Measurements from ENCODE around the gene CLDN19.
"Not testable (repeated sequence)": the region's sequence is repeated elsewhere in the genome, so short reads cannot be mapped to it uniquely, and the experiment has no call there.

DNA sequence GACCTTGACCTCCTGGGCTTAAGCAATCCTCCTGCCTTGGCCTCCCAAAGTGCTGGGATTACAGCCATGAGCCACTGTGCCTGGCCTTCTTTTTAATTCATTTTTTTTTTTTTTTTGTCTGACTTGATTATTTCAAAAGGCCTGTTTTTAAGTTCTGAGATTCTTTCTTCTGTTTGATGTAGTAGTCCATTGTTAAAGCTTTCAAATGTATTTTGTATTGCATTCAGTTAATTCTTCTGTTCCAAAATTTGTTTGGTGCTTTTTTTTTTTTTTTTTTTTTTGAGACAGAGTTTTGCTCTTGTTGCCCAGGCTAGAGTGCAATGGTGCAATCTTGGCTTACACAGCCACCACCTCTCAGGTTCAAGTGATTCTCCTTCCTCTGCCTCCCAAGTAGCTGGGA is 25.6 kb downstream of the CLDN19 start:
- TF ChIP-seq, protein P1, sequence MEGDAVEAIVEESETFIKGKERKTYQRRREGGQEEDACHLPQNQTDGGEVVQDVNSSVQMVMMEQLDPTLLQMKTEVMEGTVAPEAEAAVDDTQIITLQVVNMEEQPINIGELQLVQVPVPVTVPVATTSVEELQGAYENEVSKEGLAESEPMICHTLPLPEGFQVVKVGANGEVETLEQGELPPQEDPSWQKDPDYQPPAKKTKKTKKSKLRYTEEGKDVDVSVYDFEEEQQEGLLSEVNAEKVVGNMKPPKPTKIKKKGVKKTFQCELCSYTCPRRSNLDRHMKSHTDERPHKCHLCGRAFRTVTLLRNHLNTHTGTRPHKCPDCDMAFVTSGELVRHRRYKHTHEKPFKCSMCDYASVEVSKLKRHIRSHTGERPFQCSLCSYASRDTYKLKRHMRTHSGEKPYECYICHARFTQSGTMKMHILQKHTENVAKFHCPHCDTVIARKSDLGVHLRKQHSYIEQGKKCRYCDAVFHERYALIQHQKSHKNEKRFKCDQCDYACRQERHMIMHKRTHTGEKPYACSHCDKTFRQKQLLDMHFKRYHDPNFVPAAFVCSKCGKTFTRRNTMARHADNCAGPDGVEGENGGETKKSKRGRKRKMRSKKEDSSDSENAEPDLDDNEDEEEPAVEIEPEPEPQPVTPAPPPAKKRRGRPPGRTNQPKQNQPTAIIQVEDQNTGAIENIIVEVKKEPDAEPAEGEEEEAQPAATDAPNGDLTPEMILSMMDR (IDR thresholded peaks at IDR 0.05; ENCODE audit: low read depth, low read length): not testable (repeated sequence)
- TF ChIP-seq EZH2phosphoT487 (IDR thresholded peaks at IDR 0.05; ENCODE audit: low read depth): not testable (repeated sequence)

Data from OCI-LY3 (cell line).